SW480 (cell line): ENCODE results near the gene DTD1.

Source experiments
- DNase-seq: peaks from one replicate; pipeline ENCODE4 v3.0.0-alpha.2; 2016; ENCODE audit warnings: low spot score

DTD1 gene

DNA sequence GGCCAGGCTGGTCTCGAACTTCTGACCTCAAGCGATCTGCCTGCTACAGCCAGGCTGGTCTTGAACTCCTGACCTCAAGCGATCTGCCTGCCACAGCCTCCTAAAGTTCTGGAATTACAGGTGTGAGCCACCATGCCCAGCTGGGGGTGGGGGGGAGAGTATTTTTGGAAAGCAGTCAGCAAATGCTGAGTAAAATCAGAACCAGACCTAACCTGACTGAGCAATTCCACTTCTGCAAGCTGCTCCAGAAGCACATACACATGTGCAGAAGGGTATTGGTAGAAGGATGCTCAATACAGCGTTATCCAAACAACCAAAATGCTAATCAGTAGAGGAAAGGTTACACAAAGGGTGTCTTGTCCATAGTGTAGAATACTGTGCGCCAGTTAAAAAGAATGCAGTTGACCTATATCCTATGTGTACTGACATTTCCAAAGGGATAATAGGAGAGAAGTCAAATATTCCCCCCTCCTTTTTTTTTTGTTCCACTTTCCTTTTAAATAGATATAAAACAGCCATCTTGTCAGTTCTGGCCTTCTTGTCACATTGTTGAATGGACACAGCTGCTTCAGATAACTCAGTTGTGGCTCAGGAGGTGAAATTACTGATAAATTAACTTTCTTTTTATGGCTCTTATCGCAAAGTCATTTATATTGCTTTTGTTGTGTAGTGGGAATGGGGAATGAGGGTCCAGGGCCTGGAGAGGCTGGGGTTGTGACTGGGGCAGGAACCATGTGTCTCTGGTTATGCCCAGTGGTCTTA is 74.6 kb downstream of the DTD1 start:
- DNase-seq = no peak

DNA sequence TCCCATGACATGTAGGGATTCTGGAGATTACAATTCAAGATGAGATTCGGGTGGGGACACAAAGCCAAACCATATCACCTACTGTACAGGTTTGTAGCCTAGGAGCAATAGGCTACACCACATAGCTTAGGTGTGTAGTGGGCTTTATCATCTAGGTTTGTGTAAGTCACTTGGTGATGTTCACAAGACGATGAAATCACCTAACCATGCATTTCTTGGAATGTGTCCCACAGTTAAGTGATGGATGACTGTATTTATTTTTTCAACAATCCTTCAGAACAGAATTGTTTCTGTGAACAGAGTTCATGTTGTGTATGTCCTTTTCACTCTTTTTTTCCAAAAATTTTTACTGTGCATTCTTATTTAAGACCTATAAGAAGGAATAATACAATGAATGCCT is 76.1 kb downstream of the DTD1 start:
- DNase-seq = no peak

DNA sequence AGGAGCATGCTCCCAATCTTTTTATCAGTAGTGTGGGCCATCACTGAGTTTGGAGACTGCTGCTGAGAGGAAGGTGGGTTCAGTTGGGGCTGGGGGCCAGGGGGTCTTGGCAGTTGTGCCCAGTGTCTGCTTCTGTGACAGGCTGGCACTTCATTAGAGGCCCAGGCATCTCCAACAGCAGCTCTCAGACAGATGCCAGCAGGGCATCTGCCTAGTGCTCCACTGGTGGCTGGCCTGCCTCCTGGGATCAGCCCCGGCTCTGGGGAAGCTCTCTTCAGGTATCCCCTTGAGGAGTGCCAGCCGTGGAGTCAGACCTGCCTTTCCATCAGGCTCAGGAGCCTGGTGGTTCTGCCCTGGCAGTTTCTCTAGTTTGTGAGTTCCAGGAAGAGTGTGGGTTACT is 77.3 kb downstream of the DTD1 start:
- no peak for DNase-seq

DNA sequence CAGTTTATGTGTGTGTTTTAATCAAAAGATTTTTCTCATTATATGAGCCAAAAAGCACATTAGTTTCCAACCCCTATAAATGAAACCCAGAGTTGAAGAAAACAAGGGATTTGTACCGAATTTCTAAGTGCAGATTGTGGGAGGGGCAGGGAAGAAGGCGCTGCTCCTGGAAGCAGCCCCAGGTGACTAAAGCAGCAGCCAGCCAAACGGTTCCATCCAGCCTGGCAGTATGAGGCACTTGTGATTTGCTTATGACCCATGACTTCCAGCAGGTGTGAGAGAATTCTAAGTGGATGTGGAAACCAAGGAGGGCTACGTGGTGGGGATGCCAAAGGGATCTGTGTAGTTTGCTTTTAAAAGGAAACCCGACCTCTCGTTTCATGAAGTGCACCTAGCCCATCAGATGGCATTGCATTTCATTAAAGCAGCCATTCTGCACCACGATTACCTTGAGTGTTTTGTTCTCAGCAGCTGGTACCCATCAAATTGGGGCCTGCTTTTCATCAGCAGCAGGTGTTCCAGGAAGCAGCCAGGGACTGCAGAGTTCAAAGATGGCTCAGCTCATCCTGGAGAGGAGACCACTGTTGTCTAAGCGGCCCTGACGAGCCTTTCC is 79.1 kb downstream of the DTD1 start:
- no peak for DNase-seq

DNA sequence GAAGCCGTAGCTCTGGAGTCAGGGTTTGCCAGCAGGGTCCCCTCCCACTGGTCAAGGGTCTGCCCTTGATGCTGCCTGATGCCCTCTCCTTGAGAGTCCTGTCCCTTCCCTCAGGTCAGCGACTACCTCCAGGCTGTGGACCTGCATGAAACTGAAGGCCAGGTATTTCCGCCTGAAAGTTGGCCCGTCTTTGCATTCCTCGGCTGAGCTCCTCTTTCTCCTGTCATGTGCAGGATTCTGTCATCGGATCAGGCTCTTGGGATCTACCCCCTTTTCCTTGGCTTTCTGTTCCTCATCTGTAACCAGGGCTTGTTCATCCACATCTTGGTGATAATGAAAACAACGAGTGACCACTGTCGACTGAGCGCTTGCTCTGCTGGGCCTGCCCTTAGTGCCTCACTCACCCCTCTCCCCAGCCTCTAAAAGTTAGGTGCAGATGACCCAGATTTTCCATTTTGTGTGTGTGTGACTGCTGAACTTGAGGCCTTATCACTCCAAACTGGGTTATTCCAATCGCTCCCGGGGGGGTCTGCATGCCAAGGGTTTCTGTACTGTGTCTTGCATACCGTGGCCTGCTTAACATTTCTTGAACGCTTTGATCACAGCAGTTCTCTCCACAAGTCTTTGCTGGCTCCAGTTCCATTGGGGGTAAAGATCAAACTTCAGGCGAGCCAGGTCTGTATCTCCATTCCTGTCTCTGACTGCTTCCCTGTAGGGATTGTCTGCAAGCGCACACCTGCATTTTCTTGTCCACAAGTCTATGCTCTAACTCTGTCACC is 81.6 kb downstream of the DTD1 start:
- no peak for DNase-seq

DNA sequence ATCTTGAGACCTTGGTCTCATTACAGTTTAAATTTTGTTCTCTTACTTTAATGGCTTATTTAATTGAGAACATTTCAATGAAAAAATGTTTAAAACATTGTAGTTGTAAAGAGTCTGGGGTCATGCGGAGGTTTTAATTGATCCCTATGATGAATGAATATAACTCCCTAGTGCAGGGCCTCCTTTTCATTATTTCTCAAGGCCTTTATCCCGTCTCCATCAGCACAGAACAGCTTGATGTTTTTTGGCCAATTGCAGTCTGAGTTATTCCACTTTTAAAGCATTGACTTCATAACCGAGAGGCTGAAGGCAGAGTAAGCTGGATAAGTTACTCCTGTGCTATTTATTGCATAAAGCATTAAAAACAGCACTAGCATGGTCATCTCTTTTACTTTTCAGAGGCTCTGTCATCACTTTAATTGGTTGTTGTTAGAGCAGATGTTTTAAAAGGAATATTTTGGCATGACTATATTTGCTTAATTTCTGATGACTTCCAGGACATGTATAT is 83.4 kb downstream of the DTD1 start:
- no peak for DNase-seq

DNA sequence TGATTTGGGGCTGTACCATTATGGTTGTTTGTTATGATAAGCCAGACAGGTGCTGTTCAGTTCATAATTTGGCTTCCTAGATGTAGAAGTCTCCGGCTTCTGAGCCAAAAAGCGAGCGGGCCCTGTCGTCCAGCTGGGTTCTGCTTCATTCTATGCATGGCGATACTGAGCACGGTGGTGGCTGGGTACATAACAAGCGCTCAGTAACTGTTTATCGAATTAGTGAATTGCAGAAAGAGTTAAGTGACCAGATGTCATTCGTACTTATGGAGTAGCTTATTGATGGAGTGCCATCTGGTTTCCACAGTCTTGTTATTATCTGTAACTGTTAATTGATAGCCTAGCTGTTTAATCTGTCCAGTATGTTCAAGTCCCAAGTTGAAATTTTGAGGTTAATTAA is 85.0 kb downstream of the DTD1 start:
- DNase-seq = no peak

DNA sequence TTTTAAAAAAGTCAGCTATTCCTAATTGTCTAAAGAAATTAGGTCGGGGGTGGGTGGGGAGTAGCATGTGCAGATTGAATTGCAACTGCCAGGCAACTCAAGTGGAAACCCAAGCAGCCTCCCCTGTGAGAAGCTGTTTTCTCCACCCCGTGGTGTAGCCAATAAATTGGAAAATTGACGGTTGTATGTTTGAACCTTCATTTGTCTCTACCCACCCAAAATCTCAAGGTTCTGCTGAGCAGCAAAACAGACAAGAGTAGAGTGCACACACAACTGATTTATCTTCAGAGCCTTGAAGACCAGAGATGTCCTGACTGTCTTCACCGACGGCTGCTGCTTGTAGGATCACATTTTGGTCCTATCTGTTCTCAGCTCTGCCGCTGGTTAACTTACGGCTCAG is 88.5 kb downstream of the DTD1 start:
- no peak for DNase-seq

DNA sequence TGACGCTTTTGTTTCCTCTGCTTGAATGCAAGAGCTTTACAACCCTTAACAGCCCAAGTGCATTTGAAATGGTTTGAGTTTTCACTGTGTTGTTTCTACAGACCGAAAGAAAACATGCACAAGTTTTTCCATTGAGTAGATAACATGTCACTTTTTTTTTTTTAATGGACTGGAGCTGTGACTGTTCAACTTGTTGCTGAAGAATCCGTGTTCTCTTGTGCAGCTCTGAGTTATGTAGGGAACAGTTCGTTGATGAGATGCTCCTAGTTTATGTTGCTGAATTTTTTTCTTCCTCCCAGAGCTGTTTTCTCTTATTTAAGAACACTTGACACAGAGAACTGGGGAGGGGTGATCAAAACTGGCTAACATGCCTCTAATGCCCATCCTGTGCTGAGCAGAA is 89.3 kb downstream of the DTD1 start:
- no peak for DNase-seq

DNA sequence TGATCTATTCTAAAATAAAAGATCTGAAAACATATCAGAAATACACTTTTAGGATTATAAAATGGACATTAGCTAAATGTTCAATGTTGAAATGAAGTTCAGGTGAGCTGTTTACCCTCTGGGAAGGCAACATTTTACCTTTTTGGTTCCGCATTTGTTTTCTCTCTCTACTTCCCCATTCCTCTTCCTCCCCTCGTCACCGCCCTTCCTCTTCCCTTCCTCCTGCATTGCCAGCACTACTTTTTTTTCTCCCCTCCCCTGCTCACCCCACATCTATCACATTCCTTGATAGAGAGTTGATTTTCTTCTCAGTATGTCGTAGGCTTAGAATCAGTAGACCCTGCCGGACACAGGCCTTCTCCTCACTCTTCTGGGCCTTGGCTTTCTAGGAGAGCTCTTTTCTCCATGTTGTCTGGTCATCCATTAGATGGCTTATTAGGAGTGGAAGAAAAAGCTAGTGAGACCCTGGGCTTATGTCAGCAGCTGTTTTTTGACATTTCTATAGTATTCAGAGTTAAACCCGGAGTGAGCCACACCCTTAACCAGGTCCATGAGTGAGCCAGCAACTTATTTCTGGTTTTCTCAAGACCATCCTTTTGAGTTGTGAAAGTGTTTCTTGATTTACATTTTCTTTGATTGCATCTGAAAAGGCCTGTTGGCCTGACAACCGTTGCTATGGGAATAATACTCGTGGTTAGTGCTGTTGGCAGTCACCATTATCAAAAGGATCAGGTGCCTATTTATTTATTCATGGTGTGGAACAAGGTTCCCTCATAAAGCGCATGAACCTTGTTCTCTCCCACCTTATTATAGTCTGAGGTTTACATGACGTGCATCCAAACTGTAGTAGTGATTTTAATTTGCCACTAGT is 90.9 kb downstream of the DTD1 start:
- no peak for DNase-seq

DNA sequence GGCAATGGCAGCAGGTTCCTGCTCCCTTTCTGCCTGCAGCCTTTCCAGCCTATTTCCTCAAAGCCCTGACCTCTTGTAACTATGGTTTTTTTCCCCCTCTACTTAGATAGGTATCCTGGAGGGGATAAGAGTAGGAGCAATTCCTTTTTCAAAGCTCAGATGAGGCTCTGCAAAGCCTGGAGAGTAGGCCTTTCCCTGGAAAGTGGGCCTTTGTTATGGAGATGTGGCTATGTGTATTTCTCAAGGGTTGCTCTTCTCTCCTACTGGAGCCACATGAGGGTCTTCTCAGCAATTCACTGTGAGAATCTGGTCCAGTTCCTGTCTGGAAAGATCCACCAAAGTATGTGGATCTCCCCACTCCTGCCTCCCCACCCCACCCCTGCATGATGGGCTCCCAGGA is 96.0 kb downstream of the DTD1 start:
- no peak for DNase-seq

DNA sequence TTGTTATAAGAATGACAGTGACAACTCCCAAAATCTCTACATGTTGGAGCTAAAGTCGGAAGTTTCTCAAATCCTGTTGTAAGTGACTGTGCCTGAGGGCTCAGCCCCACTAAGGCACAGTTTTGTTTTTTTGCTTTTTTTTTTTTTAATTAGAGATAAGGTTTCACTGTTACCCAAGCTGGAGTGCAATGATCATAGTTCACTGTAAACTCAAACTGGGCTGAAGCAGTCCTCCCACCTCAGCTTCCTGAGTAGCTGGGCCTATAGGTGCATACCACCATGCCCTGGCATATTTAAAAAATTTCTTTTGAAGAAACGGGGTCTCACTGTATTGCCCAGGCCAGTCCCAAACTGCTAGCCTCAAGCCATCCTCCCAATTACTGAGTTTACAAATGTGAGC is 96.9 kb downstream of the DTD1 start:
- no peak for DNase-seq

DNA sequence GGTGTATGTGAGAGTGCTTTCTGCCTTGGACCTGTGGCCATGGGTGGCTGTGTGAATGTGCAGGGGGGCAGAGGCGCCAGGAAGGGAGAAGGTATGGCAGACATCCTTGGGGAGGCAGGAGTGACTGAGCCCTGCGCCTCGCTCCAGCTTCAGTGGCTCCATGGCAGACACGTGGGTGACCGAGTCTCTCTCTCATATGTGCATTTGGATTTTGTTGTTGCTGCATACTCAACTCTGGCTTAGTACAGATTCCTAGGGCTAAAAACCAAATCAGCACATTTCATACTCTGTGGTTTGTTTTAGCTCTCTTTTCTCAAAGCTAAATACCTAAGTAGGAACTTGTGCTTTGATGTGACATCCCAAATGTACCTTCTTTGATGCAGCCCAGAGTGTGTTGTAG is 97.6 kb downstream of the DTD1 start:
- no peak for DNase-seq

DNA sequence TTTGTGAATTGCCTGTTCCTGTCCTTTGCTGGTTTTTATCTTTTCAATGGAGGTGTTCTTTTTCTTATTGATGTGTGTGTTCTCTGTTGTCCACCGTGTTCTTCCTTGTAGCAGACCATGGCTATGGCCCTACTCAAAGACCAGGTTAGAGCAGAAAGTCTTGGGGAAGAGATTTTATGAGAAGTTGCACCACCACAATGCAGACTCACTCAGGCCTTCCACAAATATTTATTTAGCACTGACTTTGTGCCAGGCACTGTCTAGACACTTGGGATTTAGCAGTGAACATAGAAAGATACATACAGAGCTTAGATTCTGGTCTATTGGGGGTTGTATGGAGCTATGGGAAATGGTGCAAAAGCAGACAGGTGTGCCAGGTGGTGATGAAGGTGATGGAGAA is 98.8 kb downstream of the DTD1 start:
- DNase-seq = no peak

DNA sequence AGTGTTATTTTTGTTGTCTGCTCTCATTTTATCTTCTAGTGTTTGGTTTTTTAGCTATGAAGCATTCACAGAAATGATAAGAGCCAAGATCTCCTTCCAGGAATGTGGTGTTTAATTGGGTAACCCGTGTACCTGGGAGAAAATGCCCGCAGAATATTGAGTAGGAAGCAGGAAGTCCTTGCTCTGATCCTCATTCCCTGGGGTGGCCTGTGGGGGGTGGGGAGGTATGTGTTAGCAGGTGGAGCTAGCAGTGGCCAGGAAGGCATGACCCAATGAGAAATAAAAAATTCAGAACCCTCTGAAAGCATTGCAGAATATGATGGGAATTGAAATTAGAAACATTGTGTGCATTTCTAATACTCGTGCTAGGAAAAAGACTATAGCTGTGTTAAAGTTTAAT is 100.8 kb downstream of the DTD1 start:
- DNase-seq = no peak

DNA sequence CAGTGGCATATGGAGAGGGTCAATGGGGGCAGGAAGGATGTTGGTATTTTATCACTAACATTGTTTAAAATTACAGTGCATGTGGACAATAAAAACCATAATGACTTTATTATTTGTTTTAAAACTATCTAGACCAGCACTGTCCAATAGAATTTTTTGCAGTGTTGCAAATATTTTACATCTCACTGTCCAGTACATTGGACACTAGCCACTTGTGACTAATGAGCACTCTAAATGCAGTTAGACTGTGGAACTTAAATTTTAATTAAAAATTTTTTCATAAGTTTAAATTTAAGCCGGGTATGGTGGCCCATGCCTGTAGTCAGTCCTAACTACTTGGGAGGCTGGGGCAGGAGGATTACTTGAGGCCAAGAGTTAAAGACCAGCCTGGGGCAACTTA is 101.7 kb downstream of the DTD1 start:
- DNase-seq = no peak

DNA sequence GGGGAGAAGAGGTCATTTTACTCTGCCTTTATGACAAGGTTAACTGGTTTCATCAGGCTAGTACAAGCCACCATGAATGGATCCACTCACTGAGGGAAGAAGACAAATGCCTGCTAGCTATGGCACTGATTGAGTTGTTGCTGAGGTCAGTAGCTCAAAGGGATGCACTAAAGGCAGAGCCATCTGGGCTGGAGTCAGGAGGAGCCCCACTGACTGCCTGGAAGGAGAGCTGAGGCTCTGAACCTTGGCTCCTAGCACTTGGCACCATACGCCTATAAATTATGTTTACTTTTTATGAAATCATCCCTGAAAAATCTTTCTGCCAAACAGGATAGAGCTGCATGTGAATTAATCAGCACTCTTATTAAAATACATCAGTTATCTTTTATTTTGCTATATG is 104.6 kb downstream of the DTD1 start:
- no peak for DNase-seq

DNA sequence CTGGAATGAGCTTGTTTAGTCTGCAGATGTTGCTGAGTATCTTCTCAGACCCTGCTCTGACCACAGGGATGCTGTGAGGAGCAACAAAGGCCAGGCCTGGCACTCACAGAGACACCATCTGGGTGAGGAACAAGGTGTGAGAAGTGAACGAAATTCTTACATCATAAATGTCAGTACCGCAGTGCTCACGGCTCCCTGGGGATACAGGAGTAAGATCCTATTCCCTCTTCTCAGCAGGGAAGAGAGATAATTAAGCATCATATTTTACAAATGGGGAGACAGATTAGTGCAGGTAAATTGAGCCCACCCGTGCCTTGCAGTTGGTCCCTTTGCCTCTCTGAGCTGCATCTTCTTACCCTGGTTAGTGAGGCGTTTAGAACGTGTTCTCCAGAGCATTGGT is 106.2 kb downstream of the DTD1 start:
- no peak for DNase-seq

DNA sequence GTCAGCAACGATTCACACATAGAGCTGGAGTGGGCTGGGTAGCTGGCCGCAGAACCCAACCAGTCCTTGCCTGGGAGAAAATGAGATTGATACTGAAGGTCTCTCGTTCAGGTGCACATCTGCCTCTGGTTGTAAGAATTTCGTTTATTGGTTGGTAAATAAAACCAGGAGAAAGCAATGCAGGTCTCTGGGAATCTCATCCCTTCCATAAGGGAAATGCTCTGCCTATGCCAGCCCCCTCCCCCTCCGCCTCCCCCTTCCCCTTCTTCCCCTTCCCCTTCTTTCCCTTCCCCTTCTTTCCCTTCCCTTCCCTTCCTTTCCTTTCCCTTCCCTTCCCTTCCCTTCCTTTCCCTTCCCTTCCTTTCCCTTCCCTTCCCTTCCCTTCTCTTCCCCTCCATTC is 107.3 kb downstream of the DTD1 start:
- no peak for DNase-seq

DNA sequence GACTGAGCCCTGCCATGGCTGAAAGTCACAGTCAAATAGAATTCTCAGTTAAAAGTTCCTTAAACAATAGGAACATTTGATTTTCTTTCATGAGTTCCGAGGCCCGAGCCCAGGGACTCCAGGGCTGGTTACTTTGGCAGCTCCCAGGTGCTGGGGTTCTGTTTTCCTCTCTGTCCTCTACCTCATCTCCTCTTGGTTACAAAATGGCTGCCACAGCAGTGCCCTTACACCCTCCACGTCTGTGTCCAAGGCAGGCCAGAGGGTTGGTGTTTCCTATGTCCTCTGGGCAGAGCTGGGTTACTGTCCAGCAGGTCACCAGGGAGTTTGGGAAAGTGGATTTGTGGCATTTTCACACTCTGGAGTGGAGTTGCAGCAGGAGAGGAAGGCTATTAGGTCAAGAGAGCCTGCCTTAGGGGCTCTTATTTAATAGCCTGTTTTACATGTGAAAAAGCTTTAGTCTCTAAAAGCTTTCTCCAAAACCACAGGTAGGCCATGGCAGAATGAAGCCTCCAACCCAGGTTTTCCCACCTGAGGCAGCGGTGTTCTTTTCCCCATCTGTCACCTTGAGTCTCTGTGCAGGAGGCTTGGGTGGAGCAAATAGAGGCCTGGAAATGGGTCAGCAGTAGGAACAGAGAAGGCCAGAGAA is 111.0 kb downstream of the DTD1 start:
- no peak for DNase-seq

DNA sequence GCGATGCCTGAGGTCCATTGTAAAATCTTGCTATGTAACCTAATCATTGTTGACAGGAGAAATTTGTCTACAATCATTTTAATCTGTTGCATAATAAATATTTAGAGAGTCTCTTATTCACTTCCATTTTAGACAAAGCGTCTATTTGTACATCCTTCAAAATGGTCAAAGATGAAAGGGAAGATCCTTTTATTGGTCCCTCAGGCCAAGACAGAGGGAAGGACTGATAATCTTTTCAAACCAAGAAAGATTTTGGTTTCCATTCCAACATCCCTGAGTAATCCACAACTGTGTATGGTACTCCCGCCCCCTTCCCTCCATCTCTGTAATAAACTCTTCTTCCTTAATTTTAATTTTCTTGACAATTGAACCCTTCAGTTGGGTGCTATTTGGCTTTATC is 114.1 kb downstream of the DTD1 start:
- no peak for DNase-seq

DNA sequence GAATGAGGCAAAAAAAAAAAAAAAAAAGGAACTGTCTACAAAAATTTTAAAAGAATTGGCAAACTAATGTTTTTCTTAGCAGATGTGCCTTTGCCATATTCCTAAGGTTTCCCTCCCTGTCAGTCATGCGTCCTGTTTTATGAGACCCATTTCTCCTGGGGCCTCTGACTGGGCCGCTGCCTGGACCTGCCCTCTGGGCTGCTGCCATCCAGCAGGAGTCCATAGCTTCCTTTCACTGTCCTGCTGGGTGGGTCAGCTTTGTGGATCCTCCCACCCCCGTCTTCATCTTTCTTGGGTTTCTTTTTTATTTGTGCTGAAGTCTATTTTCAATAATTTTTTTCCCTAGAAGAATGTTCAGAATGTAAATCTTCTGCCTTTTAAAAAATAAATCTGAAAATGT is 114.9 kb downstream of the DTD1 start:
- DNase-seq = no peak
